SK-N-MC (cell line): ENCODE measurements around the gene ZNF205.

Experiments
- EZH2 ChIP-seq: fragments of 200-600 bp; sonication (generic); IDR thresholded peaks from one replicate; pipeline ENCODE4 v1.6.1; 2017; ENCODE audit warnings: antibody characterized with exemption
- FOXP2 ChIP-seq: optimal IDR thresholded peaks from 2 replicates; pipeline ENCODE3; 2011; ENCODE audit warnings: mild to moderate bottlenecking, moderate library complexity; ENCODE audit not compliant: insufficient read depth; ENCODE audit errors: extremely low read length, control extremely low read depth
- POLR2AphosphoS5 ChIP-seq: IDR thresholded peaks from 2 replicates; pipeline ENCODE4 v1.6.1; 2012; ENCODE audit warnings: mild to moderate bottlenecking, low read depth, low read length, borderline replicate concordance

- TF ChIP-seq POLR2AphosphoS5, result no peak
- no peak for TF ChIP-seq FOXP2
- TF ChIP-seq EZH2, result no peak
Observed at GRCh38 chr16:3147757-3148104, 35.3 kb downstream of the ZNF205 start.
